SU-DHL-6 (cell line): ENCODE data around the gene TRMU.

Experiments used
- EZH2phosphoT487 ChIP-seq: fragments of 200-600 bp; sonication (generic), shearing (Covaris generic); conservative IDR thresholded peaks from 2 replicates; pipeline ENCODE4 v1.6.1; 2018; ENCODE audit warnings: mild to moderate bottlenecking, antibody characterized with exemption, low read length, moderate library complexity, mixed read lengths
- TF ChIP-seq, protein P1 (sequence below): fragments of 200-600 bp; sonication (generic); IDR thresholded peaks from one replicate; pipeline ENCODE4 v1.5.1; 2017; ENCODE audit warnings: antibody characterized with exemption, mild to moderate bottlenecking, low read length, moderate library complexity; ENCODE audit not compliant: insufficient read depth, poor library complexity, severe bottlenecking

DNA sequence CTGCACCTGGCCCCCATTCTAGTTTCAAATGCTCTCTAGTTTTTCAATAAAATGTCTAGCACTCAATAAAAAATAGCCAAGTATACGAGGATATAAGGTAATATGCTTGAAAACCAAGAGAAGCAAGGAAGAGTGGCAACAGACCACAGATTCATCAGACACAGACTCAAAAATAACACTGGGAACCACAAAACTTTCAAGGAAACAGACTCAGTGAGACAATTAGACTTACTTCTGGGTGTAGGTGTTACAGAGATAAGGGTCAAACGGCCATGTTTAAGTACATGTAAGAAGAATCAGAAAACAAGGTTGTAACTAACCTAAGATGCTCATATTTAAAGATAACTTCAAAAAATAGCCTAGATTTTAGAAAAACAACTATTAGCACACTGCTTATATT, 67.0 kb downstream of the TRMU start:
- TF ChIP-seq, protein P1, sequence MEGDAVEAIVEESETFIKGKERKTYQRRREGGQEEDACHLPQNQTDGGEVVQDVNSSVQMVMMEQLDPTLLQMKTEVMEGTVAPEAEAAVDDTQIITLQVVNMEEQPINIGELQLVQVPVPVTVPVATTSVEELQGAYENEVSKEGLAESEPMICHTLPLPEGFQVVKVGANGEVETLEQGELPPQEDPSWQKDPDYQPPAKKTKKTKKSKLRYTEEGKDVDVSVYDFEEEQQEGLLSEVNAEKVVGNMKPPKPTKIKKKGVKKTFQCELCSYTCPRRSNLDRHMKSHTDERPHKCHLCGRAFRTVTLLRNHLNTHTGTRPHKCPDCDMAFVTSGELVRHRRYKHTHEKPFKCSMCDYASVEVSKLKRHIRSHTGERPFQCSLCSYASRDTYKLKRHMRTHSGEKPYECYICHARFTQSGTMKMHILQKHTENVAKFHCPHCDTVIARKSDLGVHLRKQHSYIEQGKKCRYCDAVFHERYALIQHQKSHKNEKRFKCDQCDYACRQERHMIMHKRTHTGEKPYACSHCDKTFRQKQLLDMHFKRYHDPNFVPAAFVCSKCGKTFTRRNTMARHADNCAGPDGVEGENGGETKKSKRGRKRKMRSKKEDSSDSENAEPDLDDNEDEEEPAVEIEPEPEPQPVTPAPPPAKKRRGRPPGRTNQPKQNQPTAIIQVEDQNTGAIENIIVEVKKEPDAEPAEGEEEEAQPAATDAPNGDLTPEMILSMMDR: no peak
- no peak for TF ChIP-seq EZH2phosphoT487
